HG03066 (cell line): ENCODE results near the gene SMIM45.
A peak's percentile ranks its signal among the peaks of the same experiment; 100 is the strongest.

Experiments
- ATAC-seq: cut with Tn5 transposase; IDR thresholded peaks from one replicate; pipeline ENCODE4 v1.9.1; 2021; ENCODE audit warnings: low read depth; ENCODE audit not compliant: unreplicated experiment

Gene SMIM45

GRCh38 chr22:41915035-41915785 lies 36.7 kb upstream of the SMIM45 start, which contains the start of gene SHISA8:
SHISA8 (minus strand) TSS chr22:41915074; CDS start chr22:41914667, 407 bp downstream.
- ATAC-seq = peak; percentile 27

- ATAC-seq = no peak
Observed at GRCh38 chr22:41915786-41916493, 36.0 kb upstream of the SMIM45 start.

GRCh38 chr22:41916745-41917358 lies 35.1 kb upstream of the SMIM45 start:
- ATAC-seq = no peak

GRCh38 chr22:41917375-41917902 lies 34.5 kb upstream of the SMIM45 start:
- ATAC-seq = no peak

GRCh38 chr22:41917903-41918791 lies 33.8 kb upstream of the SMIM45 start:
- ATAC-seq = no peak

- no peak for ATAC-seq
Observed at GRCh38 chr22:41919357-41920224, 32.4 kb upstream of the SMIM45 start.

GRCh38 chr22:41920271-41920976 lies 31.5 kb upstream of the SMIM45 start:
- no peak for ATAC-seq

- ATAC-seq = no peak
Observed at GRCh38 chr22:41922328-41922727, 29.6 kb upstream of the SMIM45 start.

- no peak for ATAC-seq
Observed at GRCh38 chr22:41922940-41923594, 28.9 kb upstream of the SMIM45 start.

- ATAC-seq = no peak
Observed at GRCh38 chr22:41923595-41924276, 28.2 kb upstream of the SMIM45 start.

GRCh38 chr22:41925783-41926460 lies 26.0 kb upstream of the SMIM45 start:
- ATAC-seq = peak; percentile 47

- no peak for ATAC-seq
Observed at GRCh38 chr22:41927813-41928212, 24.1 kb upstream of the SMIM45 start.

GRCh38 chr22:41928593-41929417 lies 23.1 kb upstream of the SMIM45 start:
- no peak for ATAC-seq

GRCh38 chr22:41929418-41929810 lies 22.5 kb upstream of the SMIM45 start:
- no peak for ATAC-seq

GRCh38 chr22:41931701-41932269 lies 20.2 kb upstream of the SMIM45 start:
- no peak for ATAC-seq

GRCh38 chr22:41932353-41932752 lies 19.6 kb upstream of the SMIM45 start:
- ATAC-seq = no peak
